ENCODE data around the gene CLEC7A.

DNA sequence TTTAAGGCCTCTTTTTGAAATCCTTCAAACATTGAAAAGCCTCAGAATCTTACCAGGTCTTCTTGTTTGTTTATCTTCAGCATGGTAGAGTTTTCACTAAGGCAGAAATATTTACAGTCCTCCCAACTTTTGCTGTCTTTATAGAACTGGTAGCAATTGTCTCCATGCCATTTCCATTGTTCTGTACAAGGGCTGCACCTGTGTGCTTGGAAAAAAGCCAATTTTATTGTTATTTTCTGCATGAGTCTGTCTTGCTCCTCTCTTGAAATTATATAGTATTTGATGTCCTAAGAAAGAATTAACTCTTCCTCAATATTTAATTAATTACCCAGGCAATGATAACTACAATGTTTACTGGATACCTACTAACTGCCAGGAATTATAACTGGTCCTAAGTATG, 54.5 kb downstream of the CLEC7A start:
- no peak for TF ChIP-seq ZBTB11 (CRISPR knock-in tag; IDR thresholded peaks at IDR 0.05)
- no peak for TF ChIP-seq CREM (IDR thresholded peaks at IDR 0.05; ENCODE audit: low read depth)
- TF ChIP-seq POLR2AphosphoS5 (IDR thresholded peaks at IDR 0.05; ENCODE audit: control insufficient read depth, insufficient read depth, low read depth, low read length) = no peak
- TF ChIP-seq, protein P1, sequence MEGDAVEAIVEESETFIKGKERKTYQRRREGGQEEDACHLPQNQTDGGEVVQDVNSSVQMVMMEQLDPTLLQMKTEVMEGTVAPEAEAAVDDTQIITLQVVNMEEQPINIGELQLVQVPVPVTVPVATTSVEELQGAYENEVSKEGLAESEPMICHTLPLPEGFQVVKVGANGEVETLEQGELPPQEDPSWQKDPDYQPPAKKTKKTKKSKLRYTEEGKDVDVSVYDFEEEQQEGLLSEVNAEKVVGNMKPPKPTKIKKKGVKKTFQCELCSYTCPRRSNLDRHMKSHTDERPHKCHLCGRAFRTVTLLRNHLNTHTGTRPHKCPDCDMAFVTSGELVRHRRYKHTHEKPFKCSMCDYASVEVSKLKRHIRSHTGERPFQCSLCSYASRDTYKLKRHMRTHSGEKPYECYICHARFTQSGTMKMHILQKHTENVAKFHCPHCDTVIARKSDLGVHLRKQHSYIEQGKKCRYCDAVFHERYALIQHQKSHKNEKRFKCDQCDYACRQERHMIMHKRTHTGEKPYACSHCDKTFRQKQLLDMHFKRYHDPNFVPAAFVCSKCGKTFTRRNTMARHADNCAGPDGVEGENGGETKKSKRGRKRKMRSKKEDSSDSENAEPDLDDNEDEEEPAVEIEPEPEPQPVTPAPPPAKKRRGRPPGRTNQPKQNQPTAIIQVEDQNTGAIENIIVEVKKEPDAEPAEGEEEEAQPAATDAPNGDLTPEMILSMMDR (IDR thresholded peaks at IDR 0.05 in 2 of 3, conservative IDR thresholded peaks at IDR 0.05 in 1 of 3; ENCODE audit: insufficient read depth in 2 of 3, low read depth in 1 of 3, low read length in 3 of 3) = no peak
- TF ChIP-seq EP300 (IDR thresholded peaks at IDR 0.05; ENCODE audit: low read length) = no peak
- no peak for TF ChIP-seq KLF16 (IDR thresholded peaks at IDR 0.05)
- TF ChIP-seq U2AF1 (optimal IDR thresholded peaks at IDR 0.05; ENCODE audit: low read depth, low read length) = no peak
- no peak for TF ChIP-seq RFX5 (IDR thresholded peaks at IDR 0.05; ENCODE audit: low read depth, low read length)

All from K562 (cell line).